Neural cell (in vitro differentiated cells): ENCODE data around the gene CASP3. TPM values are rescaled to one million over a fixed set of nuclear protein-coding genes. Genes with fewer than 3 reads are reported as not detected.

ENCODE experiments used
- H2AFZ ChIP-seq: fragments of 200-600, 300-800 bp; sonication (generic), shearing (Covaris generic); 2 replicates; pipeline ENCODE4 v1.6.0; 2014; ENCODE audit warnings: low read depth, mild to moderate bottlenecking, antibody characterized with exemption, low read length, moderate library complexity
- H3F3A ChIP-seq: fragments of 200-600 bp; shearing (Covaris generic); 2 replicates; pipeline ENCODE4 v1.6.1; 2016; ENCODE audit warnings: mild to moderate bottlenecking, moderate library complexity, mixed read lengths, antibody characterized with exemption, low read length; ENCODE audit not compliant: insufficient read depth, poor library complexity, severe bottlenecking
- H3K27ac ChIP-seq: fragments of 200-600, 300-800 bp; sonication (generic), shearing (Covaris generic); 2 replicates; pipeline ENCODE4 v1.5.1; 2014; ENCODE audit warnings: mild to moderate bottlenecking, low read length, moderate library complexity
- H3K27me3 ChIP-seq: fragments of 300-800, 200-600 bp; sonication (generic), shearing (Covaris generic); 2 replicates; pipeline ENCODE4 v1.6.0; 2014; ENCODE audit warnings: mild to moderate bottlenecking, low read depth, low read length, moderate library complexity; ENCODE audit not compliant: insufficient read depth
- H3K36me3 ChIP-seq: fragments of 300-800, 200-600 bp; sonication (generic), shearing (Covaris generic); 2 replicates; pipeline ENCODE4 v1.5.1; 2014; ENCODE audit warnings: mild to moderate bottlenecking, antibody characterized with exemption, low read length, moderate library complexity; ENCODE audit not compliant: insufficient read depth
- H3K4me2 ChIP-seq: fragments of 300-800, 200-600 bp; sonication (generic), shearing (Covaris generic); 2 replicates; pipeline ENCODE4 v1.6.0; 2014; ENCODE audit warnings: mild to moderate bottlenecking, low read length
- H3K4me3 ChIP-seq: fragments of 300-800, 200-600 bp; sonication (generic), shearing (Covaris generic); 2 replicates; pipeline ENCODE4 v1.5.1; 2014; ENCODE audit warnings: mild to moderate bottlenecking, low read length, moderate library complexity
- H3K79me2 ChIP-seq: fragments of 200-600 bp; shearing (Covaris generic); replicated peaks from 2 replicates; pipeline ENCODE4 v1.6.0; 2014; ENCODE audit warnings: mild to moderate bottlenecking, low read length, moderate library complexity; ENCODE audit not compliant: insufficient read depth
- H3K9ac ChIP-seq: fragments of 300-800, 200-600 bp; sonication (generic), shearing (Covaris generic); 2 replicates; pipeline ENCODE4 v1.6.1; 2016; ENCODE audit warnings: mild to moderate bottlenecking, low read length, mixed read lengths
- H3K9me2 ChIP-seq: fragments of 200-600 bp; shearing (Covaris generic); 2 replicates; pipeline ENCODE4 v1.6.1; 2016; ENCODE audit warnings: mild to moderate bottlenecking, low read length, mixed read lengths; ENCODE audit not compliant: insufficient read depth
- H3K9me3 ChIP-seq: fragments of 200-600, 300-800 bp; sonication (generic), shearing (Covaris generic); 2 replicates; pipeline ENCODE4 v1.6.1; 2016; ENCODE audit warnings: mild to moderate bottlenecking, mixed run types, low read length, moderate library complexity, mixed read lengths
- H4K20me1 ChIP-seq: fragments of 200-600 bp; shearing (Covaris generic); 2 replicates; pipeline ENCODE4 v1.6.1; 2016; ENCODE audit warnings: mild to moderate bottlenecking, mixed run types; ENCODE audit not compliant: insufficient read depth
- EP300 ChIP-seq: fragments of 450-650 bp; conservative IDR thresholded peaks from 2 replicates; pipeline ENCODE4 v1.6.1; 2014; ENCODE audit warnings: antibody characterized with exemption, mild to moderate bottlenecking, moderate library complexity; ENCODE audit not compliant: poor library complexity, severe bottlenecking
- EZH2 ChIP-seq: fragments of 200-600, 300-800 bp; shearing (Covaris generic), sonication (generic); IDR thresholded peaks from 2 replicates; pipeline ENCODE4 v1.6.1; 2014; ENCODE audit warnings: antibody characterized with exemption, low read length, borderline replicate concordance, mild to moderate bottlenecking; ENCODE audit not compliant: insufficient read depth, poor library complexity, severe bottlenecking
- MXI1 ChIP-seq: fragments of 450-650 bp; conservative IDR thresholded peaks from 2 replicates; pipeline ENCODE4 v1.6.1; 2014; ENCODE audit warnings: antibody characterized with exemption, mild to moderate bottlenecking; ENCODE audit not compliant: poor library complexity, severe bottlenecking
- POLR2AphosphoS5 ChIP-seq: IDR thresholded peaks from 2 replicates; pipeline ENCODE4 v1.6.1; 2012
- RAD21 ChIP-seq: fragments of 450-650 bp; conservative IDR thresholded peaks from 2 replicates; pipeline ENCODE4 v1.6.1; 2014; ENCODE audit warnings: antibody characterized with exemption, mild to moderate bottlenecking, moderate library complexity
- SMC3 ChIP-seq: fragments of 450-650 bp; conservative IDR thresholded peaks from 2 replicates; pipeline ENCODE4 v1.6.1; 2014; ENCODE audit warnings: antibody characterized with exemption, mild to moderate bottlenecking, moderate library complexity; ENCODE audit not compliant: poor library complexity
- TAF1 ChIP-seq: IDR thresholded peaks from 2 replicates; pipeline ENCODE4 v1.6.1; 2012; ENCODE audit warnings: low read depth
- polyA plus RNA-seq: library from polyadenylated mRNA; depleted of rRNA; stranded (reverse); fragments of >200 nt; gene quantifications from 2 replicates; pipeline ENCODE4 v1.2.3, GENCODE V29; 2014
- TF ChIP-seq, protein P1 (sequence below): IDR thresholded peaks from 2 replicates; pipeline ENCODE4 v1.6.1; 2012; ENCODE audit warnings: borderline replicate concordance
- TF ChIP-seq, protein P2 (sequence below): fragments of 450-650 bp; IDR thresholded peaks from 2 replicates; pipeline ENCODE4 v1.5.1; 2014; ENCODE audit warnings: antibody characterized with exemption, mild to moderate bottlenecking, moderate library complexity; ENCODE audit not compliant: poor library complexity, severe bottlenecking

The CASP3 gene
- polyA plus RNA-seq, 1 donor from 2014 or later: 116 TPM

DNA sequence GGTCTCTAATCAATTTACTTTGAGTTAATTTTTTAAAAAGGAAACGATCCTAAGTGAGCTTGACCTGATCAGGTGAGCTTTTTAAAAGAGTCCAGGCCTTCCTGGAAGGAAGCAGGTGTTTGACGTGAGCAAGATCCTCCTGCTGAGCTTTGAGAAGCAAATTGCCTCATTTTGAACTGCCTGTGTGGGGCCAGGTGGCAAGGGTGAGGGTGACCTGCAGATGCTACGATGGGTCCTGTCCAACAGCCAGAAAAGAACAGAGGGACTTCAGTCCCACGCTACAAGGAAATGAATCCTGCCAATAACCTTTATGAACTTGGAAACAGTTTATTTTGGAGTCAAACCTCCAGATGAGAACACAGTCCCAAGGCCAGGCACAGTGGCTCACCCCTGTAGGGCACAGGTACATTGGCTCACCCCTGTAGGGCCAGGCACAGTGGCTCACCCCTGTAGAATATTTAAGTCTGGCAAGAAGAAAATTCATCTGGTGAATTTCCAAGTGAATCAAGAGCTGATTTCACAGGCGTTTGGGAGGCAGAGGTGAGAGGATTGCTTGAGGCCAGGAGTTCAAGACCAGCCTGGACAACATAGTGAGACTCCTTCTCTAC lies 58.1 kb downstream of the CASP3 start:
- no peak overlapping the region for H3K27ac ChIP-seq
- H3K4me3 ChIP-seq: no peak overlapping the region

DNA sequence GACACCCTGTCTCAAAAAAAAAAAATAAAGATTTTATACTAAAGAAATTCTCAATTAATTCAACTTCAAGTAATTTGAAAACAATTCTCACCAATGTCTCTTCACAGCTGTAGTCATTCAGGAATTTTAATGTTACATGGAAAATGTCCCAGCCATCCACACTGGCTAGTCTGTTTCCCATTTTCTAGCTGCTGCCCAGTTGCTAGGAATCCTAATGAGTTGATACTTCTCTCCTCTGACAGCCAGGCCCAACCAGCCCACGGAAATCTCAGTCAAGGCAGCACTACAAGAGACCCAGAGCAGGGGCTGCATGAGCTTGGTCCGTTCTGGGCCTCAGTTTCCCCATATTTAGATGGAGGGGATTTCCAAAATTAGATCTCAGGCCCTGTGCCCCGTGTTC lies 59.1 kb downstream of the CASP3 start:
- Histone ChIP-seq H3K27me3 (no peaks in the 10 kb centered on the region), H4K20me1 (no peaks in the 10 kb centered on the region), H3K9ac (no peak overlapping the region), H3K9me2 (no peaks in the 10 kb centered on the region), H3K9me3 (no peaks in the 10 kb centered on the region), H3K4me2 (no peak overlapping the region), H3K79me2 (no peaks in the 10 kb centered on the region), H3K4me3 (no peak overlapping the region), H3K36me3 (no peaks in the 10 kb centered on the region), H2AFZ (no peak overlapping the region), H3K27ac (no peak overlapping the region), H3F3A (no peaks in the 10 kb centered on the region)
- TF ChIP-seq, protein P1, sequence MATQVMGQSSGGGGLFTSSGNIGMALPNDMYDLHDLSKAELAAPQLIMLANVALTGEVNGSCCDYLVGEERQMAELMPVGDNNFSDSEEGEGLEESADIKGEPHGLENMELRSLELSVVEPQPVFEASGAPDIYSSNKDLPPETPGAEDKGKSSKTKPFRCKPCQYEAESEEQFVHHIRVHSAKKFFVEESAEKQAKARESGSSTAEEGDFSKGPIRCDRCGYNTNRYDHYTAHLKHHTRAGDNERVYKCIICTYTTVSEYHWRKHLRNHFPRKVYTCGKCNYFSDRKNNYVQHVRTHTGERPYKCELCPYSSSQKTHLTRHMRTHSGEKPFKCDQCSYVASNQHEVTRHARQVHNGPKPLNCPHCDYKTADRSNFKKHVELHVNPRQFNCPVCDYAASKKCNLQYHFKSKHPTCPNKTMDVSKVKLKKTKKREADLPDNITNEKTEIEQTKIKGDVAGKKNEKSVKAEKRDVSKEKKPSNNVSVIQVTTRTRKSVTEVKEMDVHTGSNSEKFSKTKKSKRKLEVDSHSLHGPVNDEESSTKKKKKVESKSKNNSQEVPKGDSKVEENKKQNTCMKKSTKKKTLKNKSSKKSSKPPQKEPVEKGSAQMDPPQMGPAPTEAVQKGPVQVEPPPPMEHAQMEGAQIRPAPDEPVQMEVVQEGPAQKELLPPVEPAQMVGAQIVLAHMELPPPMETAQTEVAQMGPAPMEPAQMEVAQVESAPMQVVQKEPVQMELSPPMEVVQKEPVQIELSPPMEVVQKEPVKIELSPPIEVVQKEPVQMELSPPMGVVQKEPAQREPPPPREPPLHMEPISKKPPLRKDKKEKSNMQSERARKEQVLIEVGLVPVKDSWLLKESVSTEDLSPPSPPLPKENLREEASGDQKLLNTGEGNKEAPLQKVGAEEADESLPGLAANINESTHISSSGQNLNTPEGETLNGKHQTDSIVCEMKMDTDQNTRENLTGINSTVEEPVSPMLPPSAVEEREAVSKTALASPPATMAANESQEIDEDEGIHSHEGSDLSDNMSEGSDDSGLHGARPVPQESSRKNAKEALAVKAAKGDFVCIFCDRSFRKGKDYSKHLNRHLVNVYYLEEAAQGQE: no peak
- no peak for TF ChIP-seq EZH2
- TF ChIP-seq, protein P2, sequence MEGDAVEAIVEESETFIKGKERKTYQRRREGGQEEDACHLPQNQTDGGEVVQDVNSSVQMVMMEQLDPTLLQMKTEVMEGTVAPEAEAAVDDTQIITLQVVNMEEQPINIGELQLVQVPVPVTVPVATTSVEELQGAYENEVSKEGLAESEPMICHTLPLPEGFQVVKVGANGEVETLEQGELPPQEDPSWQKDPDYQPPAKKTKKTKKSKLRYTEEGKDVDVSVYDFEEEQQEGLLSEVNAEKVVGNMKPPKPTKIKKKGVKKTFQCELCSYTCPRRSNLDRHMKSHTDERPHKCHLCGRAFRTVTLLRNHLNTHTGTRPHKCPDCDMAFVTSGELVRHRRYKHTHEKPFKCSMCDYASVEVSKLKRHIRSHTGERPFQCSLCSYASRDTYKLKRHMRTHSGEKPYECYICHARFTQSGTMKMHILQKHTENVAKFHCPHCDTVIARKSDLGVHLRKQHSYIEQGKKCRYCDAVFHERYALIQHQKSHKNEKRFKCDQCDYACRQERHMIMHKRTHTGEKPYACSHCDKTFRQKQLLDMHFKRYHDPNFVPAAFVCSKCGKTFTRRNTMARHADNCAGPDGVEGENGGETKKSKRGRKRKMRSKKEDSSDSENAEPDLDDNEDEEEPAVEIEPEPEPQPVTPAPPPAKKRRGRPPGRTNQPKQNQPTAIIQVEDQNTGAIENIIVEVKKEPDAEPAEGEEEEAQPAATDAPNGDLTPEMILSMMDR: no peak
- no peak for TF ChIP-seq POLR2AphosphoS5
- TF ChIP-seq TAF1: no peak
- no peak for TF ChIP-seq MXI1
- TF ChIP-seq RAD21: no peak
- TF ChIP-seq EP300: no peak

More for the DNA sequence above, 58.1 kb downstream of the CASP3 start:
- Histone ChIP-seq H3K9me2 (no peaks in the 10 kb centered on the region), H2AFZ (no peak overlapping the region), H3F3A (no peaks in the 10 kb centered on the region), H3K9me3 (no peaks in the 10 kb centered on the region), H3K27me3 (no peaks in the 10 kb centered on the region), H3K9ac (no peak overlapping the region), H3K36me3 (no peaks in the 10 kb centered on the region), H3K4me2 (no peak overlapping the region), H4K20me1 (no peaks in the 10 kb centered on the region), H3K79me2 (no peaks in the 10 kb centered on the region)
- TF ChIP-seq MXI1: no peak
- TF ChIP-seq SMC3: no peak
- no peak for TF ChIP-seq POLR2AphosphoS5
- TF ChIP-seq, protein P2: no peak
- TF ChIP-seq, protein P1: no peak
